ENCODE measurements around the gene CCN2. TPM values are rescaled to one million over a fixed set of nuclear protein-coding genes. Genes with fewer than 3 reads are reported as not detected.
A peak's percentile ranks its signal among the peaks of the same experiment; 100 is the strongest.

The CCN2 gene
- total RNA-seq, 1 experiment from 2014 or later = 44.1 TPM

DNA sequence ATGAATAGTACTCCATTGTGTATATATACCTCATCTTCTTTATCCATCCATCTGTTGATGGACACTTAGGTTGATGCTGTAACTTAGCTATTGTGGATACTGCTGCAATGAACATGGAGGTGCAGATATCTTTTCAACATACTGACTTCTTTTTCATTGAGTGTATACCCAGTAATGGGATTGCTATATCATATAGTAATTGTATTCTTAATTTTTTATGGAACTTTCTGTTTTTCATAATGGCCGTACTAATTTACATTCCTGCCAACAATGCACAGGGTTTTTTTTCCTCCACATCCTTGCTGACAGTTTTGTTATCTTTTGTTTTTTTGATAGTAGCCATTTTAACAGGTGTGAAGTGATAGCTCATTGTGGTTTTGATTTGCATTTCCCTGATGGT, 5.2 kb downstream of the CCN2 start:
- Histone ChIP-seq H2BK20ac (ENCODE audit: low read depth, low read length, poor library complexity, severe bottlenecking) (no peak overlapping the region), H3K18ac (ENCODE audit: insufficient read length, low read depth, low read length) (no peak overlapping the region), H2BK15ac (ENCODE audit: low read depth, low read length) (no peak overlapping the region), H3K79me2 (ENCODE audit: insufficient read depth, low read length) (no peaks in the 10 kb centered on the region), H3K79me1 (ENCODE audit: insufficient read depth, low read depth, low read length, poor library complexity, severe bottlenecking) (no peaks in the 10 kb centered on the region), H2BK5ac (ENCODE audit: insufficient read length, low read length) (no peak overlapping the region), H2BK12ac (ENCODE audit: insufficient read length, low read depth, low read length) (no peak overlapping the region), H3K27me3 (ENCODE audit: insufficient read depth, low read length) (no peaks in the 10 kb centered on the region), H4K20me1 (ENCODE audit: control insufficient read depth, insufficient read depth, insufficient read length) (peaks cover 4% of the 10 kb centered on the region), H3K4me2 (ENCODE audit: insufficient read depth, insufficient read length, low read length) (no peak overlapping the region), H3K23me2 (ENCODE audit: insufficient read length, low read depth, low read length, poor library complexity, severe bottlenecking) (peaks cover 7% of the 10 kb centered on the region), H3K23ac (ENCODE audit: insufficient read length, low read depth, low read length) (no peak overlapping the region), H3K4me1 (ENCODE audit: insufficient read depth, low read length) (no peaks in the 10 kb centered on the region), H3K27ac (ENCODE audit: insufficient read length, low read depth, low read length) (no peak overlapping the region), H3T11ph (ENCODE audit: low read length) (no peak overlapping the region), H3K4ac (ENCODE audit: low read depth, low read length) (no peak overlapping the region), H4K5ac (ENCODE audit: insufficient read length, low read depth, low read length) (no peak overlapping the region), H3K9me3 (ENCODE audit: control insufficient read depth, low read depth, low read length) (no peaks in the 10 kb centered on the region), H2BK120ac (ENCODE audit: low read depth, low read length, poor library complexity, severe bottlenecking) (no peak overlapping the region), H3K9ac (ENCODE audit: extremely low read depth, insufficient read length, low read length) (no peak overlapping the region), H2AK5ac (ENCODE audit: insufficient read length, low read length) (no peak overlapping the region), H4K8ac (replicated peaks; ENCODE audit: insufficient read length, low read depth, low read length) (no peak overlapping the region), H4K91ac (ENCODE audit: insufficient read length, low read depth, low read length) (no peak overlapping the region), H2AFZ (ENCODE audit: low read length) (no peak overlapping the region), H3K56ac (ENCODE audit: insufficient read length, low read depth, low read length) (no peak overlapping the region), H3K14ac (ENCODE audit: insufficient read depth, low read length) (no peak overlapping the region)
- DNase-seq = no peak
- Mint-ChIP-seq H3K27me3 (ENCODE audit: low read depth) (no peaks in the 10 kb centered on the region; the same call in 1 of the 2 replicates), H3K9me3 (peaks cover 2 to 4% of the 10 kb centered on the region in 2 experiments; a peak in 3 of 5 replicates), H3K4me1 (peaks cover 38 to 40% of the 10 kb centered on the region in 2 experiments), H3K27ac (peak overlapping the region in 1 of 3 experiments; percentile 54; a peak in 1 of 7 replicates), H3K36me3 (ENCODE audit: insufficient read depth in 1 of 3, low read depth in 3 of 3) (peaks cover 22 to 32% (median 26%) of the 10 kb centered on the region in 3 experiments), H3K4me3 (no peak overlapping the region)
- TF ChIP-seq, protein P1, sequence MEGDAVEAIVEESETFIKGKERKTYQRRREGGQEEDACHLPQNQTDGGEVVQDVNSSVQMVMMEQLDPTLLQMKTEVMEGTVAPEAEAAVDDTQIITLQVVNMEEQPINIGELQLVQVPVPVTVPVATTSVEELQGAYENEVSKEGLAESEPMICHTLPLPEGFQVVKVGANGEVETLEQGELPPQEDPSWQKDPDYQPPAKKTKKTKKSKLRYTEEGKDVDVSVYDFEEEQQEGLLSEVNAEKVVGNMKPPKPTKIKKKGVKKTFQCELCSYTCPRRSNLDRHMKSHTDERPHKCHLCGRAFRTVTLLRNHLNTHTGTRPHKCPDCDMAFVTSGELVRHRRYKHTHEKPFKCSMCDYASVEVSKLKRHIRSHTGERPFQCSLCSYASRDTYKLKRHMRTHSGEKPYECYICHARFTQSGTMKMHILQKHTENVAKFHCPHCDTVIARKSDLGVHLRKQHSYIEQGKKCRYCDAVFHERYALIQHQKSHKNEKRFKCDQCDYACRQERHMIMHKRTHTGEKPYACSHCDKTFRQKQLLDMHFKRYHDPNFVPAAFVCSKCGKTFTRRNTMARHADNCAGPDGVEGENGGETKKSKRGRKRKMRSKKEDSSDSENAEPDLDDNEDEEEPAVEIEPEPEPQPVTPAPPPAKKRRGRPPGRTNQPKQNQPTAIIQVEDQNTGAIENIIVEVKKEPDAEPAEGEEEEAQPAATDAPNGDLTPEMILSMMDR (conservative IDR thresholded peaks at IDR 0.05) = no peak
- no CpG with 5 or more reads among the region's 1 CpG for WGBS (ENCODE audit: extremely low coverage, insufficient read length, low lambda C conversion rate)

Measured in H9 (cell line).